ENCODE measurements around the gene C1orf53.

C1orf53 gene

DNA sequence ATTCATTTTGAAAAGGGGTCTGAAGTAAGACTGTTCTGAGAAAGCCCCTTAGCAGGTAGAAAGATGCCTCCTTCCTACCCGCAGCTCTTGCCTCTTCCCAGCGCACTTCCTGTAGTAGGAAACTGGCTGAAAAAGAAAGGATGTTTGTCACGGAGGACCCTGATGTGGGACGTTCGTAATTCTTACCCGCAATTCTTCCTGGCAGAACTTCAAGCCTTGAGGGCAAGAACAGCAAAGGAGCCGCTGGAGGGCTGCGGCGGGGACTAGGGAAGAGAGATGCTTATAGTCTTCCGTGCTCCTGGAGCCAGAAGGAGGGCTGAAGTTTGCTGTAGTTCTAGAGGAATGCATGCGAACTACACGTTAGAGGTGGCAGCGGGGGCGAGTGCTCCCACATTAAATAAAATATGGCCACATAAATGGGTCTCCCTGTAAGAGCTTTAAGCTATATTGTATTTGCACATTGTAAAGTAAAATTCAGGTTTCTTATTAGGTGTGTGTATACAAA lies 6.3 kb downstream of the C1orf53 start:
- no peak for DNase-seq

DNA sequence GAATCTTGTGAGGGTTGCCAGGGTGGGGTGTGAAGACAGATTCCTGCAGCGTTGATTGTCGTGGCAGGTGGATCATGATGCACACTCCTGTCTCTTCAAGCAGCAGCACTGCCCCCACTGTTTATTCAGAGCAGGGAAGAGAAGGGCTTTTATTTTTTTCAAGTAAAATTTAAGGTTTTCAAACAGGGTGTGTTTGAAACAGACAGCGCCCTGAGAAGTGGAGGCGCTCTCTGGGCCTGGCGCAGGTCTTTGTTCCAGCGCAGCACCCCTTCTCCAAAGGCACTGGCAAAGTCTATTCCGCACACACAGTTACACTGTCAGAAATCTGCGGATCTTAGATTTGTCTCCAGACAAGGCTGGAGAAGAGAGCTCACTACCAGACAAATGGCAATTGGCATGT lies 7.0 kb downstream of the C1orf53 start:
- DNase-seq: no peak

DNA sequence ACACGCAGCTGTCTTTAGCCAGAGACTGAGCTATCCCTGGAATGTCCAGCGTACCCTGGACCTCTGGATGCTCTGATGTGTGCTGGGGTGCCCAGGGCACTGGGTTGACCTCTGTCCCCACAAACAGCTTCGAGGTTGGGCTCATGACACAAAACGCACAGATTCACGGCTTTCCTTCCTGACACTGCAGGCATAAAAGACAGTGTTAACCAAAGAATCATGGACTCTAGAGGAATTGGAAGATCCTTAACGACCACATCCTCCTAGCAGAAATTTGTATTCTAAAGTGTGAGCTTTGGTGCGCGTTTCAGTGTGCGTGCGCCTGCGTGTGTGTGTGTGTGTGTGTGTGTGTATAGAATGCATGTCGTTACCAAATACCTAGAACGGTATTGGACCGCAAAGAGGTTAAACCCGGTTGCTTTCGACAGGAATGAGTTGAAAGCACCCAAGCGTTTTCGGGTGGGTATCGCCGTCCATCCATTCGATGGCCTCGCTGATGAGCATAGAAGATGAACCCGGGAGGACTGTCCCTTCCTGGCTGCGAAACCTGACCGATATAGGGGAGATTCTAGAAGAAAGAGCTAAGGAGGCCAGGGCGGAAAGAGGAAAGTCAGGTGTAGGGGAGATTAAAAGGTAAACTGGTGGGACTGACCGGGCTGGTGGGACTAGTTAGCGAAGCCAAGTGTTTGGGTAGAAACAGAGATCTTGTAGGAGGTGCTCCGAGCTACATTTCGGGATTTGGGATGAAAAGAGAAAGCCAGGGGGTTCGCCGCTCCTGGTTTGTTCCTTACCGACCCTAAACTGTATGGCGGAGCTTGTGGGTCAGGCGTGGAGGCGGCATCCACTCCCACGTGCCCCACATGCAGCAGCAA lies 7.9 kb downstream of the C1orf53 start:
- DNase-seq: no peak

DNA sequence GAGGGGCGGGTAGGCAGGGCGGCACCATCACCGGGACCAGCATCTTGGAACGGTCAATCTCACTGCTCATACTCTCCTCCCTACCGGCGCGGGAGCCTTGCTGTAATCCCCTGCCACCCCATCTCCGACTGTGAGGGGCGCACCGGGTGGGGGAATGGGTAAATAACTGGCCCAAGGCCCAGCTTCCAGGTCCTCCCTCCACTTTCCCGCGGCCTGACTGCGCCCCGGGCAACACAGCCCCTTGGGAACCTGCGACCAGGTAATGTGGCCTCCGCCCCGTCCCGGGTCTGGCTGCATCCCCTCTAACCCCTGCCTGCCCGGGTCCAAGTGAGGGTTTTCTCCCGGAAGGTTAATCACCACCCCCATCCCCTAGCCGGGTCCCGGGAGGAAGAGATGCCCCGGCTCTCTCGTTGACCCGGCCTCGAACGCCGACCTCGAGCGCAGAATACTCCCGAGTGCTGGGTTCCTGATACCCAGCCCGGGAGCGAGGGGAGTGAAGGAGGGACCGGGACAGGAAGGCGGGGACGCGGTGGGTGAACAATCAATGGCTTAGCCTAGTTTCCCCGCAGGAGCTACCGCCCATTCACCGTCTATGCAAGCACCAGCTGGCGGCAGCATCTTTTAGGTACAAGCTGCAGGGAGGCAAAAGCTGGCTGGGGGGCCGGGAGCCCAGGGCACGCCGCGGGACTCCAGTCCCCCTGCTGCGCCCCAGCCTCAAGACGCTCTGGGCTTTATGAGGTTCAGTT lies 8.9 kb downstream of the C1orf53 start:
- DNase-seq: no peak

DNA sequence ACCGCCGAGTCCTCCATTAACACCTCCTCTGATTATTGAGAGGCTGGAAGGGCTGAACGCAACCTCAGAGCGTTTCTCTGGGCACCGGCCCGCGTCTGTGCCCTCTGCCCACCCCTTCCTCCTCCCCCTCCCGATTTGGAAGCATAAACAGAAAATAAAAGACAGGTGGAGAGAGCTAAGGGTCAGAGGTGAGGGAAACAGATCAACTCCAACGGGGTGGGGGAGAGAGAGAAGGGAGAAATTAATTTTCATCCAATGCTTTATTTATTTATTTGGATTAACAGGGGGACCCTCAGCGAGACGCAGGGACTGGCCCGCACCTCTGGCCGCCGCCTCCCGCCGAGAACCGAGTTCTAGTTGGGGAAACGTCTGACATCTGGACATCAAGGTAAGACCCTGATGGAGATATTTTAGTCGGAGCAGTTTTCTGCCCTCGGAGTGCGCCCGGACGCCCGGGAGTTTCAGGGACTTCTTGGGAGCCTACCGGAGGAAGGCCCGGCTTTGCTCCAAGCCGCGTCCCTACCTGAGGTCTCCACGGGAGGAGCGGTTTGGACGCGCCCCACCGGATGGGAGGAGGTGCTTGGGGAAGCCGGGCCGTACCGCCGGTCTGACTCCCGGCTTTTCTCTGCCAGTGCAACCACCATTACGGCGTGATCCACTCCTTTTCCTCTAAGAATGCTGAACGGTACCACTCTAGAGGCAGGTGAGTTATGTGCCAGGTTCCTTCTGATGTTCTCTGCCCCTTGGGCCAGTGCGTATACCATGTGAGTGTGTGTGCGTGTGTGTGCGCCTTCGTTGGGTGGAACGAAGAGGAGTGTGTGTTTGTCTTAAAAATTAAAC lies 9.6 kb downstream of the C1orf53 start:
- no peak for DNase-seq

DNA sequence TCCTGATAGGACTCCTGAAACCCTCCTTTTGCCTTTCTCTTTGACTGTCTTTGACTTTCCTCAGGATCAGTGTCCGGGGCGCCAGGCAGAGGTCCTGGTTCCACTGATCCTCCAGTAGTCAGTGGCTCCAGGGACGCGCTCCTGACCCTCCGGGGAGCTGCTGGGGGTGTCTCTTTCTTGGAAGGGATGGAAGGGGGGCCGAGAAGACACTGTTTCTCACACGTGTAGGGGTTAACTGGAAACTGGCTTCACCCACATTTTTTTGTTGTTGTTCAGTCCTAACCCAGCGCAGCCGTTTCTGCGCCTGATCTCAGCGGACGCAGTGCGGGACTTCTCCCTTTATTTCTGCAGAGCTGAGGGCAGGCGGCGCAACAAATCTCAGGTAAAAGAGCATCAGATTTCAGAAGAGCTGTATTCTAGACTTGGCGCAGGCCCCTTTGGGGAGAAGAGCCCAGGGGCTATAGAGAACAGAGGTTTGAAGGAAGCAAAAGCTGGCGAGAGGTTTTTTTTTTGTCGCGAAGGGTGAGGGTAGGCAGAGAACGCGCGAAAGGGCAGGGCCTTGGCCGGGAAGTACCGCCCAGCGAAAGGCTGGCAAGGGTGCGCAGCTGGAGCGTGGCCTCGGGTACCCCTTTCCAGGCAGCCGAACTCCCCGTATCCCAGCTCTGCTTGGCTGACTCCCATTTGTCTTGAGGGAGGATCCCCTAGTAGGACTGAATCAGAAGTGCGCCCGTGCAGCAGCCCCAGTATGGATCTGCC lies 10.5 kb downstream of the C1orf53 start:
- DNase-seq: no peak

DNA sequence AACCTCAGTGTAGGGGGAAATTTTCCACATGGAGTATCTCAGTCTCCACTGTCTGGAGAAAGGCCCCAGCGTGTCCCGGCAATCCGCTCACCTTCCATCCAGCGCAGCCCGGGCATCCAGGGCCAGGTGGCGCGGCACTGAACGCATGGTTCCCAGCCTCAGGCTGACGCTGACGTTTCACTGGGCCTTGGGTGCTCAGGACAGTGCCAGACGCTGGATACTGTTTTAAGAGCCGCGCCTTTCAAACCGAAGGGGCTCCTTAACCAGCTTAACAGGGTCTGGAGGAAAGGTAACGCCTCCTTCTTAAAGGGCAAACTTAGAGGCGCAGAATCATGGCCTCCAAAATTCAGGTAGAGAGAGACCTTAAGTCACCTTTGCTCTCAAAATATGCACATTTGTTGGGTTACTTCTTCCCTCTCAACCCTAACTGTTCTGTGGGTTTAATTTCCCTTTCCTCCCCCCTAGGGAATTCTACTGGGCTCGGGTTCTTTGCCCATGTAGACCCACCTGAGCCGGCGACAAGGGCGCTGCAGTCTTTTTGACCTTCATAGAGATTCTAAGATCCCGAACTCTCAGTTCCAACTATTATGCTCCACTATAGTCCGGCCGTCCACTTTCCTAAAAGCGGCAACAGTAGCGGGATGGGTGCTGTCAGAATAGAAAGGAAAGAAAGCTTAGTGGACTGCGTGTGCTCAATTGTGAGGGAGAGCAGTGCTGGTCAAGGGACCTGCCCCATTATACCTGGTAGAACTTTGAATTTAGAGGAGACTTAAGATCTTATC lies 11.3 kb downstream of the C1orf53 start:
- DNase-seq: no peak

DNA sequence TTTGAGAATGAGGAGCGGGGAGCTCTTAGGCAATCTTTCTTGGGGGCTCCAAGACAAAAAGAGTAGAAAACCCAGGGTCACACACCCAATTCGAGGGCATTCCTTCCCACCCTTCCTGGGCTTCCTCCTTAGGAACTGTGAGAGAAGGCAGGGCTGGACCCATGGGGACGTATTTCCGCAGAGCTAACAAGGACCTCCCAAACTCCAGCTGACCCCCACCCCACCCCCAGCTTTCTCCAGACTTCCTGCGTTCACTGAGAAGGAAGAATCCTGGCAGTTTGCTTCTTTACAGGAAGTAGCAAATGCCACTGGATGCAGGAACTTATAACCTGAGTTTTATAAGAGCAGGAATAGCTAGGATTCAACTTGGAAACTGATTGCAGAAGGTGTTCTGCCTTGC lies 12.1 kb downstream of the C1orf53 start:
- no peak for DNase-seq

DNA sequence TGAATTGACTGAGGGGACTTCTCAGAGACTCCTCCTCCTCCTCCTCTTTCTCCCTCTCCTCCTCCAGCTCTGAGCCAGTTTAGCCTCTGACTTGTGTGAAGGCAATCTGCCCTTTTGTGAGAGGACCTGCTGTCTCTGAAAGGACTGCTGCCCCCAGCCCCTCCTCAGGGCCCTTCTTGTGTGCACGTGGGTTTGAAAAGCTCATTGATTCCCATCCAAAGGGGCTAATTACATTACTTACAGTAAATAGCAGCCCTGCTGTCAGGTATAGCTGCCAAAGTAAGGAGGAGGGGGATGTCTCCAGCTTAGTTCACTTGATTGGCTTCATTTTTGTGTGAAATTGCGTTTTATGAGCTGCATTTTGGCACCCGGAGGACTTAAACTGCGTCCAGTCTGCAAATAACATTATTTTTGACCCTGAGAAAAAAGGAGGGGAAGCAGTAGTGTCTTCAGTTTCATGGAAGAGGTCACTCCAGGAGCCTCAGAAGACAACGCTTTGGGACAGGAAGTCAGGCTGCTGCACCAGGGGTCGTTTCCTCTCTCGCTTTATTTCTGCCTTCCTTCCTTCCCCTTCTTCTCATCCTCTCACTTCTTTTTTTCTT lies 12.9 kb downstream of the C1orf53 start:
- no peak for DNase-seq

DNA sequence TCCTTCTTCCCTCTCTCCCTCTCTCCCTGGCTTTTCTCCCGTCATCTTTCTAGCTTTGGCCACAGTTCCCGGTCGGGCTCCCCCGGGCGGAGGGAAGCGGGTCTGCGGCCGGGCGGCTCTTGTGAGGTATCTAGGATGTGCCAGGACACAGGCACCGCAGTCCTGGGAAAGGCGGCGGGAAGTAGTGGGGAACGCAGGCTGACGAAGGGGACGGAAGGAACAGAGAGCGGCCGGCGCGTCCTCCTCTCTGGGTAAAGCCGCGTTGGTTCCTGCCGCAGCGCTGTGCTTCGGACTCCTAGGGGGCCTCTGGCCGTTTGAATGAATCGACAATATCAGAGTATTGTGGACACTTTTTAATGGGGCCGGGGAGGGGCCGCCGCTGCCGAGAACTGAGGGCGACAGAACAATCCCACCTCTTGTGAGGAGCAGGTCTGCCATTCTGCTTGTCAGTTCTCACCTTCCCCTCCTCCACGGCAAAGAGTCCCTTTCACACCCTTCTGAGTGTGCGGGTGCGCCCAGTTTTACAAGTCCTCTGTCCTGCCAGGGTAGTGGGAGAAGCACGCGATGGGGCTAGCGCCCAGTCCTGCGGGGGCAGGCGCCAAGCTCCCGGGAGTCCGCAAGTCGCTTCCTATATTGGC lies 13.6 kb downstream of the C1orf53 start:
- DNase-seq: no peak

DNA sequence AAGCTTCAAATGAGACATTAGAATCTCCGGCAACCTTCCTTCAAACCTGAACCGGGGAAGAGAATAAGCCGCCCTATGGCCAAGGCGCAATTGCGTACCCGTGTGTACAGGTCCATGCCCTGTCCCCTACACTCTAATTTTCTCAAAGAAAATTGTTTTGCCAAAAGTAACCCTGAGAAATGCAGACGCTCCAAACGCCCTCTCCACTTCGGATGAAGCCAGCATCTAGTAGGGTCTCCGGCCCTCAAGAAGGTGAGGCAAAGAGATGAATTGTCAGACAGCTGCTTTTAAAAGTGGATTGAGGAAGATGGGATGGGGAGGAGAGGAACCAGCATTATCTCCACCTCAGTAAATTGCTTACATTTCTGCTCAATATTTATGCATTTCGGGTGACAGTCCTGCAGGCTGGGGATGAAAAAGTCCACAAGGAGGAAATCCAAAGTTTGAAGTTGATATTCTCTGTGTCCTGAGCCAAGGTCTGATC lies 14.1 kb downstream of the C1orf53 start:
- DNase-seq: no peak

DNA sequence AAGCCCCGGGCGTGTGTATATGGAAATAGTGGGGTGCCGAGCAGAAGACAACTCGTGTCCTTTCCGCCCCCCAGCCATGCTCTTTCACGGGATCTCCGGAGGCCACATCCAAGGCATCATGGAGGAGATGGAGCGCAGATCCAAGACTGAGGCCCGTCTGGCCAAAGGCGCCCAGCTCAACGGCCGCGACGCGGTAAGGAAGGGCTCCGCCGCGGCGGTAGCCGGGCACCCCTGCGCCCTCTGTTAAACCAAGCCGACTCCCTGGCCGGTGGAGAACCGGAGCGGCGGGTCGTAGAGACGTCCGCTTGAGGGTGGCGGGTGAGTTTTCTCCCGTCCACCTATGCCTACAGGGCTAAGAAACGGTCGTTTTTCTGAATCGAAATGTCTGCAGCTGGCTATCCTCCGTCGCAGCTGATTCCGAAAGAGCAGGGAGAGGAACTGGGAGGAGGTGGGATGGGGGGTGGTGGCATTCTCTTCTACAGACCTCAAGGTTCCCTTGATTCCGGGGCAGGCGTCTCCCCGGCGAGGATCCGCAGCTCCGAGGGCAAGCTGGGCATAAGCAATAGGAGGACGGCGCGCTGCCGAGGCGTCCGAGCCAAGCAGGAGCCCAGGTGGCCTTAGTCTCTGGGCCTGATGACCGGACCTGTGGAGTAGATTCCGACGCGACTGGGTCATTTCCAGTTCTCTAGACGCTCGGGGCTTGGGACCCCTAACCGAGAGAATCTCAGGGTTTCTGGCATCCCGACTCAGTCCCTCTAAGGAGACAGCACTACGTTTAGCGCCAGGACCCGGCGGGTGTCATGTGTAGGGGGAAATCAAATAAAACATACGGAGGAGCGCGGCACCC lies 15.6 kb downstream of the C1orf53 start:
- no peak for DNase-seq

DNA sequence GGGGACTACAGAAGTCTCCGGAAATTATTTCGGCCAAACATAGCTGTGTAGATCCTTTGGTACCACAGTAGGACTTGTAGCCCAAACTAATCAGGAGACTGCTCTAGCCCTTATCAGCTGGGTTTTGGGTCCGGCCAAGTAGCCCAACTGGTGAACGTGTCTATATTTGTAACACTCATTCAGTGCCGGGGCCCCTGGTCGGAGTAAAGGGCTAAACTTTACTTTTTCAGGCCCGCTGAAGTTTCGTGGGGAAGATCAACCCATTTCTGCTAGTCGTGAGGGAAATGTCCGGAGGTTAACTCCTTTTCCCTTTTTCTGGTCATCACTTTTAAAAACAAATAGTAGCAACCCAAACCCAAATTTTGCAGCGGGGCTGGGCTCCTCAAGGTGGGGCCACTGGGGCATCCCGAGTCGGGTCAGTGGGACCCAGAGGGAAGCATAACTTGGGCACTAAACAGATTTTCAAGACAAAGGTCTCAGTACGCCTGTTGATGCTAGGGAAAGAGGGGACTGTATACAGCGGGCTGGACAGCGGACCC lies 16.4 kb downstream of the C1orf53 start:
- no peak for DNase-seq

DNA sequence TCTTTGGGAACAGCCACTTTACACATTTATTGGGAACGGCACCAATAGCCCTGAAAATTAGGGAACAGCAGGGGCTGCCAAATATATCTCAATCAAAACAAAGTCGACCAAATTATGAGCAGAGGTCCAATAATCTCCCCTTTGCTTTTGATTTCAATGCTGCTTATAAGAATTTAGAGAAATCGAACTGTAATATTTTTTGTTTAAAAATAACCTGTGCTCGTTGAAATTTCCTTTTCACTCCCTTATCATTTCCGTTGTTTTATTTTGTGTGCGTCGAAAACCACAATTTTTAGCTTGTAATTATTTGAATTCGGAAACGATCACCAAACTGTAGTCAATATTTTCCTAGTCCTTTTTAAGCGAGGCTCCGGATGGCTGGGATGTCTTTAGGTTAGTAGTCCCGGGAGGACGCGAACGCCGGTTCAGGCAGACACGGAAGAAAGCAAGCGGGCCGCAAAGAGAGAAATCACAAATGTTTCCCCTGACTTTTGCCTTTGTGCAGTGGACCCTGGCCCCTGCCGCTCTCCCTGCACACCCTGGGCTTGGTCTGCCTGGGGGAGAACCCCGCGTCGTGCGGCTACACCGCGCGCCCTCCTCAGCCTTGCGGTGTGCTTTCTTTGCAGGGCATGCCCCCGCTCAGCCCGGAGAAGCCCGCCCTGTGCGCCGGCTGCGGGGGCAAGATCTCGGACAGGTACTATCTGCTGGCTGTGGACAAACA lies 17.1 kb downstream of the C1orf53 start:
- no peak for DNase-seq

DNA sequence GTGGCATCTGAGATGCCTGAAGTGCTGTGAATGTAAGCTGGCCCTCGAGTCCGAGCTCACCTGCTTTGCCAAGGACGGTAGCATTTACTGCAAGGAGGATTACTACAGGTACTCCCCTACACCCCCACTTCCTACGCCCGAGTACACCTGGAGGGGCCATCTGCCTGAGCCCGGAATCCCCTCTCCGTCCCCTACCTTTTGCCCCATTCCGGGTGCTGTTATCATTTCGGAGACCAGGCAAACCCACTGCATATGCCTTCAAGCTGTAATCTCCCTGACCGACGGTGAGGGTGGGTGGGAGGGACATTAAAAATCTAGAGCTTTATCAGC lies 17.6 kb downstream of the C1orf53 start:
- no peak for DNase-seq

DNA sequence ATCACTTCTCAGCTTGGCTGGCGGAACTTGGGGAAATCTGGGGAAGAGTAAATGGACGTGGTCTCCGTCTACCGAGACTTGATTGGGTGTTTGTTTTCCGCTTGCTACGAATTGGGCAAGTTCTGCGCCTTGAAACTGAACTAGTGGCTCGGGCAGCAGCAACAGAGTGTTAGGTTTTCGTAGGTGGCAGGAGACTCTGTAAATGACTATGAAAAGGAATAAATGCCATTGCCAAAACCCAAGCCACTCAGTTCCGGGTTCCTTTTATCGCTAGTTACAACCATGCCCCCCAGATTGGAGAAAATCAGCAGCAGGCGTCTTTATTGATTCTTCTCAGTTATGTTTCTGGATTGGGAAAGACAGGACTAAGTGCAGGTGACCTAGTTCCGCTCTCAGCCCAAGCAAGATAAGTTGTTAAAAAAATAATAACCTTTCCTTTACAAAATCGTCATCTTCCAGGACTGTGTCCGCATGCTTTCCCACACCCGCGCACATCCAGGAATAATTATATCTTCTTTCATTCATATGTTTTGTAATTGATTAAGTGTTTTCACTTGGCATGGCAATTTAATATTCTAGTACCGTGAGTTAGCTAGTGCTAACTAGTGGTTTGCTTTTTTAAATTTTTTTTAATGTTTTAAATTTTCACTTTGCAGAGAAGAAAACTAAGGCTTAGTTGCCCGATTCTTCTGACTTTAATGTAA lies 18.1 kb downstream of the C1orf53 start:
- DNase-seq: no peak

DNA sequence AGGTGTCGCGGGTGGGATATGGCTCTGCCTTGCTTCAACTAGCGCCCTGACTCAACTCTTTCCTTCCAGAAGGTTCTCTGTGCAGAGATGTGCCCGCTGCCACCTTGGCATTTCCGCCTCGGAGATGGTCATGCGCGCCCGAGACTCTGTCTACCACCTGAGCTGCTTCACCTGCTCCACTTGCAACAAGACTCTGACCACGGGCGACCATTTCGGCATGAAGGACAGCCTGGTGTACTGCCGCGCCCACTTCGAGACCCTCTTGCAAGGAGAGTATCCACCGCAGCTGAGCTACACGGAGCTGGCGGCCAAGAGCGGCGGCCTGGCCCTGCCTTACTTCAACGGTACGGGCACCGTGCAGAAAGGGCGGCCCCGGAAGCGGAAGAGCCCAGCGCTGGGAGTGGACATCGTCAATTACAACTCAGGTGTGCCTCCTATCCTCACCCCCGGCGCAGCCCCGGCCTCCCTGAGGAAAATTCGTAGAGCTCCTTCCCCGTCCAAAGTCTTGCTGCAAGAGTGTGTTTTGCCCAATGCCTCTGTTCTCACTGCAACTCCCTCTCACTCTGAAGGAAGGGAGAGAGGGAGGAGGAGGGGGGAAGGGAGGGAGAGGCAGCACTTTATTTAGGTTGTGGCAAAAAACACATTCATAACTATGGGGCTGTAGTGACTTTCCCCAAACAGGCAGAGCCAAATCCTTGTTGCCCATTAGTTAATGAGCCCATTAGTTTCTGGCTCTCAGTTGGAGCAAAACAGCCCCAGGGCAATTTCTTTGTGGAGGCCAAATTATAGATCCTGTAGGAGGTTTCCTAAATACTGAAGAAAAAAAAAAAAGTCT lies 19.0 kb downstream of the C1orf53 start:
- no peak for DNase-seq

Data from cerebellar nuclear complex (tissue), 1 donor.